Hematopoietic multipotent progenitor cell treated with erythropoietin and hydrocortisone succinate and interleukin-3 and kit ligand, for 17 days (in vitro differentiated cells): Measurements from ENCODE around the gene KDM4B.

Experiments used
- DNase-seq: peaks from one replicate; pipeline ENCODE4 v3.0.0-alpha.2; 2015; ENCODE audit warnings: low spot score

Gene KDM4B

DNA sequence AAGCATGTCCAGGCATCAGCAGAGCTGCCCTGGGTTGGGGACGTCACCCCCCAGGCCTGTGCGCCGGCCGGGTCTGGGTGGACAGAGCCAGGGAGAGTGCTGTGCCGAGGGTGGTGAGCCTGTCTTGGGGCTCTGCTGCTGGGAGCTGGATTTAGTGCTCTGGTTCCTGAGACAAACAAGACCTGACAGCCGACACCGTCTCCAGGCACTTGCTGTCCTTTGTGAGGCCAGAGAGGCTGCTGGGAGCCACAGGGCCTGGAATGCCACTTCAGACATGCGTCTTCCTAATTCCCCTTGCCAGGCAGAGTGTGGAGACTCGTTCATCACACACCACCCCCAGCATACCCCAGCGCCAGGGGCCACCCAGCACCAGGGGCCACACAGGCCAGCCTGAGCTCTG is 165.8 kb downstream of the KDM4B start:
- DNase-seq: no peak

DNA sequence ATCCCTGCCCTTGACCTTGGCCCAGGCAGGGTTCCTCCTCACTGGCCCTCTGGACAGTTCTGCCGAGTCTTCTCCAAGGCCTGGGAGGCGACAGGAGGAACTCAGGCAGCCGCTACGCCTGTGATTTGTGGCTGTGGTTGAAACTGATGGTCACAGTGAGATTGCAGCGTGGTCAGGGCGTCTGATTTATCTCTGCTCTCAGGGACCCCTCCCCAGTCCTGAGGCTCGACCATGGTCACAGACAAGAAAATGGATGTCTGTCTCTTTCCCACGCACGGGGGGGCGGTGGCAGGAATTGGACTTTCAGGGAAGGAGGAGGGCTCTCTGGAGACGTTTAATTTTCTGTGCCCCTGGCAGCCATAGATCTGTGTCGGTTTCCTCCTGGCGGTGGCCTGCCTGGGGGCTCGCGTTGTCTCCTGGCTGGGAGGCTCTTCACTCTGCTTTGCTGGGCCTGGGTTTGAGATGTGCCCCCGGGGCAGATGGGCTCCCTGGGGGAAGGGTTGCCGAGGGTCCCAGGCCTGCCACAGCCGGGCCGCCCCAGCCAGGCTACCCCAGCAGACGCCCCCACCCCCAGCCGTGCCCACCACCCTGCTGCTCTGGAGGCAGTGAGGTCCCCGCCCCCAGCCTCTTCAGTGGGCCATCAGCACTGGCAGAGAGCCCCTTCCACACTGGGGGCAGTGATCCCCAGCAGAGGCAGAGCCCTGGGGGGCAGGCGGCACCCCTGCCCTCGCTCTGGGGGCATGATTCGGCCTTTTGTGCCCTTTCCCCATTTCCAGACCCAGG is 167.4 kb downstream of the KDM4B start:
- no peak for DNase-seq

DNA sequence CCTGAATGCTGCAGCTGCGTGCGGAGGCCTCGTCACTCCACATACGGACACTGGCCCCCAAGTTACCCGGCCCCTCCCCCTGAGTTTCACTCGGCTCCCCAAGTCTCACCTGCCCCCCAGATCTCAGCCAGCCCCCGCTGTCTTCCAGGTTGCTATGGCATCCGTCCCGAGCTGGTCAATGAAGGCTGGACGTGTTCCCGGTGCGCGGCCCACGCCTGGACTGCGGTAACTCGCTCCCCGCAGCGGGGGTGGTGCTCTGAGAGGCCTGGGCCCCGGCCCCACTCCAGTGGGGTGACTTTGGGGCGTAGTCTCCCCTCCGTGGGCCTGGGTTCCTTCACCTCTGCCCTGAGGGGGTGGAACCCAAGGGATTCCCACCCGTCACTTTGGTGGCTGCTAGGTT is 168.2 kb downstream of the KDM4B start:
- no peak for DNase-seq

DNA sequence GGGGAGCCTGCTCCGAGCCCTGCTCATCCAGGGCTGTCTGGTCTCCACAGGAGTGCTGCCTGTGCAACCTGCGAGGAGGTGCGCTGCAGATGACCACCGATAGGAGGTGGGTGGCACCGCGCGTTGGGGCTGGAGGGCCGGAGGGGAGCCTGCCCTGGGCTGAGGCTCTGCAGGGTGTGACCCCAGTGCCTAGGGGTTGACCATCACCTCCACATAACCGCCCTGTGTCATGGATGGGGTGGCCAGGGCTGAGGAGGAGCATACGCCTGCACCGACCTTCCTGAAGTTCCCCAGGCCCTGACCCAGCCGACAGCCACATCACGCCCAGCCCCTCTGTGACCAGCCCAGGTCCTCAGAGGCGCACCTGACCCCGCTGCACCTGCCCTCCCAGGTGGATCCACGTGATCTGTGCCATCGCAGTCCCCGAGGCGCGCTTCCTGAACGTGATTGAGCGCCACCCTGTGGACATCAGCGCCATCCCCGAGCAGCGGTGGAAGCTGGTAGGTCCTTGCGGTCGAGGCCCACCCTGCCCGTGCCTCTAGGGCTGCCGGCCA is 168.7 kb downstream of the KDM4B start:
- DNase-seq: no peak

DNA sequence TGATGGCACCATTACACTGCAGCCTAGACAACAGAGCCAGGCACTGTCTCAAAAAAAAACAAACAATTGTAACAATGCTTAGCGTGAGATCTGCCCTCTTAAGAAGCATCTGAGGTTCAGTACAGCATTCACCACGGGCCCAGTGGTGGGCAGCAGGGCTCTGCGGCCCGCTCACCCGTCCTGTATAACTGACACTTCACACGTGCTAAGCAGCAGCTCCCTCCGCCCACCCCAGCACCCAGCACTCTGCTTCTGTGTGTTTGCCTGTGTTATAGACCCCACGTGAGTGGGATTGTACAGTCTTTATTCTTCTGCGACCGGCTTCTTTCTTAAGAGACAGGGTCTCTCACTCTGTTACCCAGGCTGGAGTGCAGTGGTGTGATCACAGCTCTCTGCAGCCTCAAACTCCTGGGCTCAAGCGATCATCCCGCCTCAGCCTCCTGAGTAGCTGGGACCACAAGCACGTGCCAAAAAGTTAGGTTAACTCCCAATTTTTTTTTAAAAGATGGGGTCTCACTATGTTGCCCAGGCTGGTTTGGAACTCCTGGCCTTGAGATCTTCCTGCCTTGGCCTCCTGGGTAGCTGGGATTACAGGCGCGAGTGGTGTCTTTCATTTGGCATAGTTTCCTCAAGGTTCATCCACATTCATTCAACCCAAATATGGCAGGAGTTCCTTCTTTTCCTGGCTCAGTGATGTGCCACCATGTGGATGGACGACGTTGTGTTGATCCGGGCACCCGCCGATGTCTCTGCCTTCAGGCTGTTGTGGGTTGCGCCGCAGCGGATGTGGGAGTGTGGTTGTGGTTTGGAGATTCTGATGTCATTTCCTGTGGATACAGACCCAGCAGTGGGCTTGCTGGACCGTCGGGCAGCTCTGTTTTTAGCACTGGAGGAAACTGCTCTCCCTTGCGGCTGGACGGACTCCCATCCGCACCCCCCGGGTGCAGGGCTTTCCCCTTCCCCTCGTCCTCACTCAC is 170.0 kb downstream of the KDM4B start:
- DNase-seq: no peak

DNA sequence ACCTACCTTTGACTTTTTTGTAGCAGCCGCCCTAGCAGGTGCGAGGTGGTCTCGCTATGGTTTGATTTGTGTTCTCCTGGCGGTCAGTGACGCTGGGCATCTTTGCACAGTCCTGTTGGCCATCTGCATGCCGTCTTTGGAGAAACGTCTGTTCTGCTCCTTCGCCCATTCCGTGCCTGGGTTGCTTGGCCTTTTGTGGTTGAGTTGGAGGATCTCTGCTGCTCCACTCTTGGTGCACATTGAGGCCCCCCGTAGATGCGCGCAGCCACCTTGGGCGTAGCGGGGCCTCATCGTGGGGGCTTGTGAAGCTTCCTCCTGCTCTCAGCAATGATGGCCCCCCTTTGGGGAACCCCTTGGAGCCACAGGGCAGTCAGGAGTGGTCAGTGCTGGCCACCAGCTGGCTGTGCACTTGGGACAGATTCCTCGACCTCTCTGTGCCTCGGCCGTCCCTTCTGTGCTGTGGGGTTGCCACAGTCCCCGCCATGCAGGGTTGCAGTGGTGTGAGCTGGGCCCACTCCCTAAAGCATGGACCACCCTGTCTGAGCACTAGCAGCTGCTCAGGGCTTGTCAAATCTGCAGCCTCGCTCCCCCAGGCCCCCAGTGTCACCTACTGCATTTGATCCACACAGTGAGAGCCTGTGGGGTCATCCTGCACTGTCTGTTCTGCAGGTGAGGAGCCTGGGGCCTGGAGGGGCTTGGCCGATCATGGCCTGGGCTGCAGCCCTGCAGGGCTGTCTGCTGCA is 170.8 kb downstream of the KDM4B start:
- no peak for DNase-seq

DNA sequence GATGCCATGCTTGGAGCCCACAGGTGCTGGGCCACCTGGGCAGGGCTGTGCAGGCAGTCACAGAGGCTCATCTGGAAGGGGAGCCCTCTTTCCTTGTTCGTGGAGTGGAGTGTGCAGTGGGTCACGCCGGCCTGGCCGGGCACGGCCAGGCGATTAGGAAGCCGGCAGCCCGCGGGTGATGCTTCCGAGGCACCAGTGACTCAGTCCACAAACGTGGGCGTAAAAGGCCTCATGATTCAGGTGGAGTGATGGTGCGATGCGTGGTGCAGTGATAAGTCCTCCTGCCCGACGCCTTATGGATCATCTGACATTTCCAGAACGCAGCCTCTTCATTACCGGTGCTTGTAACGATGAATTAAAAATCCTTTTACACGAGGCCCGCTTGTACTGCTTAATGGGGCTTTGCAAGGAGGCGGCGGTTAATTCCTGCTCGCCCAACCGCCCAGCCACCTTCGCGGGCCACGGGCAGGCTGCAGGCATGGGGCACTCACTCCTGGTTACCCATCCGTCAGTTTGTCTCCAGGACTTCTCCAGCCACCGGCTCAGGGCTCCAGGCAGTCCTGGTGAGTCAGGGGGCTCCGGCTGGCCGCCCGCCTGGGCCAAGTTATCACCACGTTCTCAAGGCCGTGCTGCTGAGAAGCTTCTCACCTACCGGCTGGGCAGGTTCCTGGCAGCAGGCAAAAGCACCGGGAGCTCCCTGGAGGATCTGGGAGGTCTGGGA is 172.4 kb downstream of the KDM4B start:
- no peak for DNase-seq

DNA sequence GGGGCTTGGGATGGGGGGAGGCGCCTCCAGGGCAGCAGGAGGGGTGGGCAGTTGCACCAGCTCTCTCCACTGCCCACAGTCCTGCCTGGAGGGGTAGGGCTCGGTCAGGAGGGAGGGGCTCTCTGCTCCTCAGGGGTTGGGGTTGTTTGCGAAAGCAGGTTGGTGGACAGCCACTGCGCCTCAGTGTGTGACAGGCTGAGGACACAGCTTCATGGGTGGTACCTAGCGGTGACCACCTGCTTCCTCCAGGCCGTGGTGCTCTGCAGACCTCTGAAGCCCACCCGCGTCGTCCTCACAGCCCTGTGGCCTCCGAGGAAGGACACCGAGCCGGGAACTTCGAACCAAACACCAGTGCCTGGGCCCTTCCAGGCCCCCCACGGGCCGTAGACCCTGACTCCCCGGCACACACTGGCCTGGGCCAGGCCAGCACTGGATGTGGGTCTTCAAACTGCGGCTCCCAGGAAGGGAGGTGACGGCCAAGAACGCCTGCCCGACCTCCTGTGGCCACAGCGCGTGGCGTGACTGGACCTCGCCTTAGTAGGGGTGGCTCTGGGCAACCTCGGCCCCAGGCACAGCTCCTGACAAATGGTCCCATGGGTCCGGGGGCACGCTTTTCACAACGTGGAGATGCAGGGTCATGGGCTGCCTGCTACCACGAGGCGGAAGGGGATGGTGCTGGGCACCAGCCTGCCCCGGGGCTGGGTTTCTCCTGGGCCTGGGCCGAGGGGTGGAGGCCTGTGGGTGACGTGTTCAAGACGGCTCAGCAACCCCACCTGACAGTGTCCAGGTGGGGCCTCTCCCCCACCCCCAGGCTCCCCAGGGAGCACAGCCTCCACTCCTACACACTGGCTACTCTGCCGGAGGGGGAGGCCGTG is 173.2 kb downstream of the KDM4B start:
- DNase-seq: no peak

DNA sequence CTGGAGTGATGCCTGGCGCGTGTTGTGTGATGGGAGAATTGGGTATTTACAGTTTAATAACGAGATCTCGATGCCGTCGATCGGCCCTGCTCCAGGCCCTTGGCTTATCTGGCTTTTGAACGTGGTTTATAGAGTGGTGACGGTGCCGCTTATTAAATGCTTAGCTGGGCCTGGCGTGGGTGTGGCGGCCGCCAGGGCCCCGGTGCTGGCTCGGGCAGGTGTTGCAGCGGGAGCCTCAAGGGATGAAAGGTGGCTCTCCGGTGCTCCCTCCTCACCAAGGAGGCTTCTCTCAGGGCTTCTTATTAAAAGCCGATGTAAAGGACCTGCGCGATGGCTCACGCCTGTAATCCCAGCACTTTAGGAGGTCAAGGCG is 173.8 kb downstream of the KDM4B start:
- no peak for DNase-seq

DNA sequence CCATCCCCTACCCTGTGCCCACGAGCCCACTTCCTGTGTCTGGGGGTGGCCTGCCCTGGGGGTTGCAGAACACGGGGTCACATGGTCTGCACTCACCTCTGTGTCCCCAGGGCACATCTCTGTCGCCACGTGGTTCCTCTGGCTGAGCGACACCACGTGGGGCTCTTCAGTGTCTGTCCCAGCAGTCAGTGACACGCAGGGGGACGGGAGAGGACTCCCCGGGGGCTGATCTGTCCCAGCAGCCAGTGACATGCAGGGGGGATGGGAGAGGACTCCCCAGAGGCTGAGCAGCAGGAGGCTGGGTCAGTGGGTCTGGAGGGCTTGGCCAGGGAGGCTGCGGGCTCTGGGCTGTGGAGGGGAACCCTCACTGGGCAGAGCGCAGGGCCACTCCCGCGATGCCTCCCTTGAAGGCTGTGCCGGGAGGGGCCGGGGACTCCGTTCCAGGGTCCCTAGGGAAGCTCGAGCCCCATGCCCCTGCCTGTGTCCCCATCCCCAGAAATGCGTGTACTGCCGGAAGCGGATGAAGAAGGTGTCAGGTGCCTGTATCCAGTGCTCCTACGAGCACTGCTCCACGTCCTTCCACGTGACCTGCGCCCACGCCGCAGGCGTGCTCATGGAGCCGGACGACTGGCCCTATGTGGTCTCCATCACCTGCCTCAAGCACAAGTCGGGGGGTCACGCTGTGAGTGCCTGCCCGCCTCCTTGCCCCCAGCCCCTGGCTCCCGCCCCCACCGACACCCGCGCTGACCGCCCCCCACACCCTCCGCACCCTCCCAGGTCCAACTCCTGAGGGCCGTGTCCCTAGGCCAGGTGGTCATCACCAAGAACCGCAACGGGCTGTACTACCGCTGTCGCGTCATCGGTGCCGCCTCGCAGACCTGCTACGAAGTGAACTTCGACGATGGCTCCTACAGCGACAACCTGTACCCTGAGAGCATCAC is 174.8 kb downstream of the KDM4B start:
- DNase-seq: no peak

DNA sequence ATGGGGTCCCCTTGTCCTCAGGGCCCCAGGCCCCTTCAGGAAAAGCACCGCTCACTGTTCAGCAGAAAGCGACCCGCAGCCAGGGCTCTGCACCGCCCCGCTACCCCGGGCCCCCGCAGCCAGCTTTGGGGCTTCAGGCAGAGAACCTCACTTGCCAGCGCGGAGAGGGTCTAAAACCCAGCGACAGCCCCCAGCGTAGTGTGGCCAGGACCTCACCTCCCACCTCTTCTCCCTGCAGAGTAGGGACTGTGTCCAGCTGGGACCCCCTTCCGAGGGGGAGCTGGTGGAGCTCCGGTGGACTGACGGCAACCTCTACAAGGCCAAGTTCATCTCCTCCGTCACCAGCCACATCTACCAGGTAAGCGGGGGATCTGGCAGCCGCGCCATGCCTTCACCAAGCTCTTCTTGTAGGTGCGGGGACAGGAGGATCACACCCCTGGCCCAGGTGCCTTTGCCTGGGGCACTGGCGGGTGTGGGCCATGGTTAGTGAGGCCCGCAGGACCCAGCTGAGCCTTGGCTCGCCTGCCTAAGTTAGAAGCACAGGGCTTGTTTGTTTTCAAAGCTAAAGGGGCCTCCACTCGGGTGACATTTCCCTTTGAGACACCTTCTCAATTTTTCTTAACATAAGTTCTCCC is 175.7 kb downstream of the KDM4B start:
- no peak for DNase-seq

DNA sequence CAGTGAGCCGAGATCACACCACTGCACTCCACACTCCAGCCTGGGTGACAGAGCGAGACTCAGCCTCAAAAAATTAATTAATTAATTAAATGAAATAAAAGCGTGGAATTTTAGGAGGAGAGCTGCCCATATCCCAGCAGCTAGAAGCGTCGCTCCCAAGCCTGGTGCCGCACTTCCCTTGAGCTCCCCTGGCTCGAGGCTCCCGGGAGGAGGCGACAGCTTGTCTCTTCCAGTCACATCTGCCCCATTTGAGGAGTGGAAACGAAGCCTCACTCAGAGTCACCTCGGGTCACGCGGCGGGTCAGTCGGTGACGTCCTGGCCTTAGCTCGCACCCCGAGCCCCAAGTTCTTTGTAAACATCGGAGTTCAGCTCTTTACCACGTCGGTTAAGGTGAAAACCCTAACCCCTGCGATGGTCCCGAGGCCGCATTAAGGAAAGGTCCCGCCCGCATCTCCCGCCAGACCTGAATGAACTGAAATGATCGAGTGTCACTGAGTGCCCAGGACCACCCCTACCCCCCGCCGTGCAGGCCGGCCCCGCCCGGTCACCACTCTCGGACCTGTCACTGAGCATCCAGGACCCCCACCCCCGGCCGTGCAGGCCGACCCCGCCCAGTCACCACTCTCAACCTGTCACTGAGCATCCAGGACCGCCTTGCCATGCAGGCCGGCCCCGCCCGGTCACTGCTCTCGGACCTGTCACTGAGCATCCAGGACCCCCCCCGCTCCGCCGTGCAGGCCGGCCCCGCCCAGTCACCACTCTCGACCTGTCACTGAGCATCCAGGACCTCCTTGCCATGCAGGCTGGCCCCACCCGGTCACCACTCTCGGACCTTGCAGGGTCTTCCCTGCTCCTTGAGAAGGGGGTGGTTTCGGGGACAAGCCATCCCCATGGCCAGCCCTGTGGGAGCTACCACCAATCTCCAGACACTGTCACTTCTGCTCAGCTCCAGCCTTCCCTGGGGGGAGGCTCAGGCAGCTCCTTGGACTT is 176.9 kb downstream of the KDM4B start:
- DNase-seq: no peak

DNA sequence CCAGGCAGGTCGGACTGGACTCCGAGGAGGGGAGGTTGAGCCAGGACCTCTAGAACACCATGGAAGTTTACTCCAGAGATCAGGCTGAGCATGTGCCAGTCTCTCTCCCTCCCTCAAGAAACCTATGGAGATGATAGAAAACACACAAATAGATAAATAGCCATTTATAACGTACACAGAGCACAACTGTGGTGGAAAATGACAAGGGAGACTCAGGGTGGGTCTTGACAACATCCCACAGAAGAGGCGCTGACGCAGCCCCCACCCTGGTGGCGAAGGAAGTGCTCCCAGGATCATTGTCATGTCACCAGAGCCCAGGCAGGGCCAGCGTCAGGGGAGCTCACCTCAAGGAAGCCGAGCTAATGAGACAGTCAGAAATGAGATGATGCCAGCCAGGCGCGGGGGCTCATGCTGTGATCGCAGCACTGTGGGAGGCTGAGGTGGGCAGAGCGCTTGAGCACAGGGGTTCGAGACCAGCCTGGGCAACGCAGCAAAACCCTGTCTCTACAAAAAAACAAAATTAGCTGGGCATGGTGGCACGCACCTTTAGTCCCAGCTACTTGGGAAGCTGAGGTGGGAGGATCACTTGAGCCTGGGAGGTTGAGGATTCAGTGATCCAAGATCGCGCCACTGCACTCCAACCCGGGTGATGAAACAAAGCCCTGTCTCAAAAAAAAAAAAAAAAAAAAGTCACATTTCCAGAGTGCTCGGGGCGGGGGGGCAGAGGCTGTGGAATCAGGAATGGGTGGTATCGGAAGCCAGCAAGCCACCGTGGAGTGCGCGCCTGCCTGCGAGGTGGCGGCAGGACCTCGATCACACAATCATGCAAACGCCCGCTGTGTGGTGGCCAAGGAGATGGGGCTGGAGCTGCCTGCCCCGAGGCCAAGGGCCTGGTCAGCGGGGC is 178.4 kb downstream of the KDM4B start:
- no peak for DNase-seq

DNA sequence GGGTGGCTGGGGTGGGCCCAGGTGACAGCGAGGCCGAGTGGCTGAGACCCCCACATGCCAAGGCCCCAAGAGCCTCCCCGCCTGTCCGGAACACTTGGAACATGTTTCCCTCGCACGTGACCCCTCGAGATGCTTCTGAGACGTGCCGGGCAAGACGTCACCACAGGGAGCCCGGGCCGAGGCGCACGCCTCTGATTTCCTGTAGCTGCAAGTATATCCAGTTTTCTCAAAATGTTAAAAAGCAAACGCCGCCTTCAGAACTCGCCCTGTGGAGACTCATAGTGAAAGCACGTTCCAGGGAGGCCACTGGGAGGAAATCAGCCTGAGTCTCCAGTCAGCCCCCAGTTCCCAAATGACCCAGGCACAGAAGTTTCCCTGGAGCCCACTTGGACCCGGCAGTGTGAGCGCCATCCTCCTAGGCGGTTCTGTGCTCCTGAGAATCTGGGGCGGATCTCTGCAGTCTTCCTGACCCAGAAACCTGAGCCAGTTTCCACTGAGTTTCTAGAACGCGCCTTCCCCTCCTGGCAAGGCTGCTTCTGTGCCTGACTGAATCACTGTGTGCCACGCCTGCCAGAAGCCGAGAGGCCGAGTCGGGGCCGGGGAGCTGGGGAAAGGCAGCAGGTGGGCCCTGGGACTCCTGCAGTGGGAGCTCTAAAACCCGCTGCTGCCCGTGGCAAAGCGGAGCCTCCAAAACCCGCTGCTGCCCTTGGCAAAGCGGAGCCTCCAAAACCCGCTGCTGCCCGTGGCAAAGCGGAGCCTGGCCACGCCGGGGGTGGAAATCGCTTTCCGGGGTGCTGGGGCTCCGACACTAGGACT is 179.3 kb downstream of the KDM4B start:
- no peak for DNase-seq

DNA sequence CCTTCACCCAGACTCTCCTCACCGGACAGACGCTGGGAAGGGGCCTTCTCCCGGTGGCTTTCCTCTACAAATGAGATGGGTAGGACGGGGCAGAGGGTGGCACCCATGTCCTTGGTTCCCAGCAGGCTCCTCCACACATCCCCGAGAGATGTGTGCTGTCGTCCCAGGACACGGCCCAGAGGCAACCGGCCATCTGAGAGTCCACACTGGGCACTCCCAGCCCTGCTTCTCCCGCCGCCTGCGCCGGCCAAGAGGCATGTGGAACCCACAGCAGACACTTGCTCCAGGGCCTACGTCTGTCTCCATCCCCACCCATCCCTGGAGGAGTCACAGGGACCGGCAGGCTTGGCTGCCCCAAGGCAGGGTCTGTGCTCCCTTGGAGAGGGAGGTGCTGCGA is 179.9 kb downstream of the KDM4B start:
- DNase-seq: no peak

DNA sequence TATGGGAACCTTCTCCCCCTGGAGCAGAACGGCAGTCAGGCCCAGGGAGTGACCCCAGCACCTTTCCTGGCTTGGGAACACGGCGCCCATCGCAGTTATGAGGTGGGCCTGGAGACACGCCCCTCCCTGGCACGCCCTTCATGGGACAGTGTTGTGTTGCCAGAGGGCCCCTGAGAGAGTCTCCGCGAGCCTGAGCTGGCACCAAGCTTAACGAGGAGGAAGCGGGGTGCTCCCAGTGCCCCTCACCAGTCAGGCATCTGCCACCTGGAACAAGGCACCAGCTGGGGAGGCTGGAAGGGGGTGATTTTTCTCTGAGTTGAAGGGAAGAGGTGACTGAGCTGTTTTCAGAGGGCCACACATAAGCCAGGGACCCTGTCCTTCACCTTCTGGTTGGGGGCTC is 180.6 kb downstream of the KDM4B start:
- DNase-seq: no peak
